A549 (cell line): ENCODE measurements around the gene FUOM. TPM values are rescaled to one million over a fixed set of nuclear protein-coding genes. Genes with fewer than 3 reads are reported as not detected.
A peak's percentile ranks its signal among the peaks of the same experiment; 100 is the strongest.

Experiments
- ATAC-seq, 2 experiments: fragments of 200-7000 bp in 1 of 2; fragments of >200 bp in 1 of 2; cut with Nextera tagmentation in 1 of 2; cut with Tn5 transposase in 1 of 2; 3 replicates each; pipeline versions ENCODE4 v1.8.0 to v1.9.1; 2018 to 2020; ENCODE audit warnings: mild to moderate bottlenecking in 1 of 2, moderate library complexity in 1 of 2
- CTCF ChIA-PET: fragments of 300-600 bp; sonication (Branson Sonifier 250); formaldehyde crosslinking; extraction: SDS; loops from one replicate; lab custom pipeline; 2021; ENCODE audit warnings: antibody characterized with exemption, inconsistent platforms; lab: Yijun Ruan, JAX
- POLR2A ChIA-PET: fragments of 350-600 bp; formaldehyde crosslinking; extraction: SDS; loops from one replicate; lab custom pipeline; 2021; ENCODE audit warnings: antibody characterized with exemption, inconsistent platforms; lab: Yijun Ruan, JAX
- DNase-seq, 2 experiments: peaks; one replicate each; pipeline versions ENCODE4 v3.0.0 to v3.0.0-alpha.2; 2011 to 2016; ENCODE audit warnings: low read depth in 1 of 2, low spot score in 1 of 2
- FAIRE-seq: peaks from 2 replicates; lab custom pipeline; 2011; peaks lifted over from hg19 to GRCh38; lab: Jason Lieb, UNC
- H3K27ac ChIP-seq, 2 experiments: fragments of >200 bp; sonication (Bioruptor Twin); formaldehyde crosslinking; 3 replicates each; pipeline ENCODE4 v1.5.1; 2016 to 2017
- H3K4me1 ChIP-seq: fragments of >200 bp; sonication (Bioruptor Twin); formaldehyde crosslinking; 3 replicates; pipeline ENCODE4 v1.6.1; 2016
- H3K4me2 ChIP-seq: fragments of >200 bp; sonication (Bioruptor Twin); formaldehyde crosslinking; 3 replicates; pipeline ENCODE4 v1.6.1; 2016
- H3K4me3 ChIP-seq: fragments of >200 bp; sonication (Bioruptor Twin); formaldehyde crosslinking; 3 replicates; pipeline ENCODE4 v1.5.1; 2016
- H3K9me3 ChIP-seq: fragments of >200 bp; sonication (Bioruptor Twin); formaldehyde crosslinking; 3 replicates; pipeline ENCODE4 v1.6.1; 2016
- CEBPB ChIP-seq, 2 experiments: fragments of >200 bp in 1 of 2; sonication (Bioruptor Twin) in 1 of 2; formaldehyde crosslinking in 1 of 2; IDR thresholded peaks; 2 replicates each; pipeline ENCODE4 v1.6.1; 2012 to 2016
- FOSB ChIP-seq: fragments of 250-450 bp; sonication (Bioruptor Pico); IDR thresholded peaks from 2 replicates; pipeline ENCODE4 v1.5.0; 2020; ENCODE audit warnings: mild to moderate bottlenecking, moderate library complexity
- FOXS1 ChIP-seq: fragments of 250-450 bp; sonication (Bioruptor Pico); IDR thresholded peaks from 2 replicates; pipeline ENCODE4 v1.5.0; 2020; ENCODE audit warnings: mild to moderate bottlenecking, moderate library complexity
- GATA3 ChIP-seq: IDR thresholded peaks from 2 replicates; pipeline ENCODE4 v1.6.1; 2012; ENCODE audit warnings: borderline replicate concordance
- HEYL ChIP-seq: fragments of 250-450 bp; sonication (Bioruptor Pico); IDR thresholded peaks from 2 replicates; pipeline ENCODE4 v1.8.0; 2021; ENCODE audit warnings: mild to moderate bottlenecking, moderate library complexity
- JUNB ChIP-seq: fragments of >200 bp; sonication (Bioruptor Twin); formaldehyde crosslinking; IDR thresholded peaks from 2 replicates; pipeline ENCODE4 v1.6.1; 2016
- KDM5A ChIP-seq: fragments of 200-600 bp; sonication (generic); IDR thresholded peaks from 2 replicates; pipeline ENCODE4 v1.6.1; 2016; ENCODE audit warnings: antibody characterized with exemption, mild to moderate bottlenecking
- MAFK ChIP-seq: fragments of 450-650 bp; IDR thresholded peaks from 2 replicates; pipeline ENCODE4 v1.6.1; 2014; ENCODE audit not compliant: partially characterized antibody
- MAZ ChIP-seq: fragments of 150-350 bp; IDR thresholded peaks from 2 replicates; pipeline ENCODE4 v1.6.1; 2014; ENCODE audit warnings: antibody characterized with exemption, low read depth, low read length, borderline replicate concordance
- MYC ChIP-seq: IDR thresholded peaks from 2 replicates; pipeline ENCODE4 v1.6.1; 2012; ENCODE audit warnings: mild to moderate bottlenecking, inconsistent platforms, low read length, improper control_type of control experiment, borderline replicate concordance
- NPAS2 ChIP-seq: fragments of 250-450 bp; sonication (Bioruptor Pico); IDR thresholded peaks from 2 replicates; pipeline ENCODE4 v1.8.0; 2022; ENCODE audit warnings: mild to moderate bottlenecking, moderate library complexity, borderline replicate concordance
- POLR2AphosphoS2 ChIP-seq: conservative IDR thresholded peaks from 2 replicates; pipeline ENCODE4 v1.6.1; 2012; ENCODE audit warnings: low read length, improper control_type of control experiment, inconsistent platforms
- RCOR1 ChIP-seq: fragments of 150-350 bp; IDR thresholded peaks from 2 replicates; pipeline ENCODE4 v1.6.1; 2014; ENCODE audit warnings: antibody characterized with exemption, low read length, low read depth
- REST ChIP-seq: fragments of 200-600 bp; sonication (generic); IDR thresholded peaks from 2 replicates; pipeline ENCODE4 v1.6.1; 2016; ENCODE audit warnings: antibody characterized with exemption, mild to moderate bottlenecking, moderate library complexity
- RFX5 ChIP-seq: fragments of 450-650 bp; IDR thresholded peaks from 2 replicates; pipeline ENCODE4 v1.7.1; 2014; ENCODE audit warnings: antibody characterized with exemption, mild to moderate bottlenecking, moderate library complexity
- RNF2 ChIP-seq: fragments of 200-600 bp; sonication (generic); IDR thresholded peaks from 2 replicates; pipeline ENCODE4 v1.6.1; 2016; ENCODE audit warnings: low read depth, mild to moderate bottlenecking, antibody characterized with exemption, moderate library complexity, borderline replicate concordance
- SMC3 ChIP-seq: fragments of >200 bp; sonication (Bioruptor Twin); formaldehyde crosslinking; IDR thresholded peaks from 3 replicates; pipeline ENCODE4 v1.6.1; 2018; ENCODE audit warnings: inconsistent platforms
- SREBF2 ChIP-seq: fragments of 450-650 bp; IDR thresholded peaks from 2 replicates; pipeline ENCODE4 v1.6.1; 2014; ENCODE audit warnings: mild to moderate bottlenecking, moderate library complexity
- WGBS: methylation state at CpG from one replicate; pipeline ENCODE4 v1.1.6; 2017; ENCODE audit errors: missing lambda C conversion rate; 5-methylcytosine and 5-hydroxymethylcytosine counted together
- polyA plus RNA-seq, 4 experiments: library from polyadenylated mRNA; depleted of rRNA in 3 of 4; stranded (reverse); fragments of >200 nt; fragmentation: RNase III in 1 of 4; extraction: RNeasy Plus Mini Kit Qiagen cat#74134 plus additional on column Dnase treatment in 1 of 4; gene quantifications; 2 replicates in 3 of 4; 3 replicates in 1 of 4; pipeline ENCODE4 v1.2.3, GENCODE V29; 2011 to 2017
- TF ChIP-seq, protein P1 (sequence below): fragments of 450-650 bp; IDR thresholded peaks from 2 replicates; pipeline ENCODE4 v1.6.1; 2014; ENCODE audit warnings: antibody characterized with exemption

The FUOM gene
- polyA plus RNA-seq, 2 of the 4 experiments (the other 2 are of a cell fraction): 6.8 to 8.1 TPM

DNA sequence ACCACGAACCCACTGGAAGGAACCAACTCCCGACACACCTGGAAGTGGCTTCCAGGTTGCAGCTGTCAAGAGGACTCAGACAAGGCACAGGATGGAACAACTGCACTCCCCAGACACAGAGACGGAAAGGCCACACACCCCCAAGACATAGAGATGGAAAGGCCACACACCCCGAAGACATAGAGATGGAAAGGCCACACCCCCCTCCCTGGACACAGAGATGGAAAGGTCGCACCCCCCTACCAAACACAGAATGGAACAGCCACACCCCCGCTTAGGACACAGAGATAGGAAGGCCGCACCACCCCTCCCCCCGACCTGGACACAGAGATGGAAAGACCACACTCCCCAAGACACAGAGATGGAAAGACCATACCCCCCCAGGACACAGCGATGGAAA lies 41.6 kb downstream of the FUOM start:
- DNase-seq: peak in 1 of 2 experiments; percentile 61
- ChIA-PET POLR2A (no interaction called here), CTCF (interaction anchor here (1.0 to 3.6 kb wide), 4 partner anchors 9 to 51 kb away, joined by 3 to 33 read pairs (median 9); no protein-coding TSS in a partner anchor)
- Histone ChIP-seq H3K9me3 (no peaks in the 10 kb centered on the region; the same call in 2 of the 3 replicates), H3K4me3 (no peak overlapping the region)
- no peak for TF ChIP-seq GATA3
- TF ChIP-seq, all 56 proteins: peak for 0
- no peak for FAIRE-seq
- no peak for ATAC-seq
- H3K27ac ChIP-seq: no peak overlapping the region
- WGBS: 81% methylated on average over 9 of the region's 9 CpGs
- H3K4me2 ChIP-seq: no peak overlapping the region
- H3K4me1 ChIP-seq: 0 out of 3 replicates have a peak, but pooled peaks cover 7% of the 10 kb centered on the region

GRCh38 chr10:133315847-133316246 lies 42.0 kb downstream of the FUOM start:
- Histone ChIP-seq H3K4me2 (no peak overlapping the region), H3K9me3 (no peaks in the 10 kb centered on the region; the same call in 2 of the 3 replicates), H3K4me3 (no peak overlapping the region), H3K27ac (no peak overlapping the region), H3K4me1 (0 out of 3 replicates have a peak, but pooled peaks cover 7% of the 10 kb centered on the region)
- DNase-seq: peak in 1 of 2 experiments; percentile 82
- CTCF ChIA-PET: interaction anchor here (1.0 to 3.6 kb wide), 4 partner anchors 9 to 51 kb away, joined by 3 to 33 read pairs (median 9); no protein-coding TSS in a partner anchor
- POLR2A ChIA-PET: no interaction called here
- peak in 1 of 2 experiments; percentile 27; a peak in 3 of 6 replicates for ATAC-seq
- TF ChIP-seq MAFK: peak; percentile 45
- TF ChIP-seq NPAS2 (CRISPR knock-in tag): no peak
- TF ChIP-seq KDM5A: no peak
- TF ChIP-seq REST: no peak
- TF ChIP-seq SREBF2: no peak
- TF ChIP-seq CEBPB (IDR thresholded peaks at IDR 0.05): no peak
- no peak for TF ChIP-seq MAZ
- no peak for TF ChIP-seq MYC
- TF ChIP-seq, protein P1, sequence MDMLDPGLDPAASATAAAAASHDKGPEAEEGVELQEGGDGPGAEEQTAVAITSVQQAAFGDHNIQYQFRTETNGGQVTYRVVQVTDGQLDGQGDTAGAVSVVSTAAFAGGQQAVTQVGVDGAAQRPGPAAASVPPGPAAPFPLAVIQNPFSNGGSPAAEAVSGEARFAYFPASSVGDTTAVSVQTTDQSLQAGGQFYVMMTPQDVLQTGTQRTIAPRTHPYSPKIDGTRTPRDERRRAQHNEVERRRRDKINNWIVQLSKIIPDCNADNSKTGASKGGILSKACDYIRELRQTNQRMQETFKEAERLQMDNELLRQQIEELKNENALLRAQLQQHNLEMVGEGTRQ: no peak
- no peak for TF ChIP-seq FOSB (CRISPR knock-in tag)
- TF ChIP-seq RFX5: peak; percentile 18; the same call in 1 of the 2 replicates
- TF ChIP-seq SMC3: no peak
- no peak for FAIRE-seq
- 63% methylated on average over 5 of the region's 5 CpGs for WGBS

DNA sequence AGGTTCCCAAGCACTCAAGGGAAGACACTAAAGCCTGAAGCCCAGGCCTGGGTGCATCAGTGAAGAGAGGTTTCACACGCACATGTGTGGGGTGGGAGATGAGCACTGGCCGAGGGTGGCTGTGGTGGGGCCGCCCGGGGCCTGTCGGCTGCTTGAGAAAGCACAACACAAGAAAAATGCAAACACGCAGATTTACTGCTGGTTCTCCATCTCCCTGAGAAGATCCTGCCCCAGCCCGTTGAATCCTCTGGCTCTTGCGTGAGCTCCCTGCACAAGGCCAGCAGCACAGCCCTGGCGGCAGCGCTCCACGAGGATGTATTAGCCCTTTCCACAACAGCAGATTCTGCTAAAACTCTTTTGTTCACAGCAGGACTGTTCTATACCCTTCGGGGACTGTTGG lies 42.9 kb downstream of the FUOM start:
- ChIA-PET CTCF (interaction anchor here (0.9 to 3.6 kb wide), 10 partner anchors 8 to 63 kb away, joined by 3 to 33 read pairs (median 4); no protein-coding TSS in a partner anchor), POLR2A (no interaction called here)
- Histone ChIP-seq H3K27ac (no peak overlapping the region), H3K9me3 (no peaks in the 10 kb centered on the region)
- ATAC-seq (no peak), DNase-seq (no peak)
- TF ChIP-seq POLR2AphosphoS2: no peak
- TF ChIP-seq RCOR1: no peak
- TF ChIP-seq REST: no peak
- TF ChIP-seq RFX5: no peak
- TF ChIP-seq MYC: no peak
- no peak for TF ChIP-seq HEYL (CRISPR knock-in tag)
- TF ChIP-seq FOXS1 (CRISPR knock-in tag): no peak
- no peak for TF ChIP-seq JUNB
- no peak for TF ChIP-seq RNF2
- TF ChIP-seq, all 56 proteins: peak for 0
- Histone ChIP-seq H3K4me3 (no peak overlapping the region), H3K4me1 (0 out of 3 replicates have a peak, but pooled peaks cover 7% of the 10 kb centered on the region), H3K4me2 (no peak overlapping the region)
- no peak for FAIRE-seq
- 92% methylated on average over 12 of the region's 12 CpGs for WGBS
